HepG2 (cell line): ENCODE data around the gene SLC11A1. TPM values are rescaled to one million over a fixed set of nuclear protein-coding genes. Genes with fewer than 3 reads are reported as not detected.
A peak's percentile ranks its signal among the peaks of the same experiment; 100 is the strongest.

Source experiments
- ATAC-seq: fragments of 200-7000 bp; cut with Tn5 transposase; 3 replicates; pipeline ENCODE4 v1.9.1; 2020; ENCODE audit warnings: mild to moderate bottlenecking, moderate library complexity
- BruUV-seq: library from RNA; stranded (reverse); fragments of 400-500 nt; replicated peaks from 2 replicates; lab custom pipeline; 2021; lab: Mats Ljungman, UMichigan
- CTCF ChIA-PET: fragments of 300-600 bp; formaldehyde crosslinking; extraction: SDS; loops from one replicate; lab custom pipeline; 2021; ENCODE audit warnings: low total read pairs, inconsistent platforms, low intra/inter-chr PET ratio; lab: Yijun Ruan, JAX
- POLR2A ChIA-PET: fragments of 350-600 bp; sonication (Branson Sonifier 250); formaldehyde crosslinking; loops from one replicate; lab custom pipeline; 2020; ENCODE audit warnings: antibody characterized with exemption, inconsistent platforms; lab: Yijun Ruan, JAX
- DNase-seq: peaks from one replicate; pipeline ENCODE4 v3.0.0-alpha.2; 2015; ENCODE audit warnings: low spot score
- FAIRE-seq: peaks from 3 replicates; lab custom pipeline; 2011; peaks lifted over from hg19 to GRCh38; lab: Jason Lieb, UNC
- H2AFZ ChIP-seq: one replicate; pipeline ENCODE4 v1.6.1; 2011; ENCODE audit warnings: low read length, inconsistent platforms
- H3K27ac ChIP-seq: fragments of 300-600 bp; 3 replicates; pipeline ENCODE4 v1.8.0; 2011; ENCODE audit warnings: mixed run types, mild to moderate bottlenecking, mixed read lengths, low read length, inconsistent platforms; ENCODE audit not compliant: insufficient read depth; ENCODE audit errors: extremely low read length
- H3K27me3 ChIP-seq, 2 experiments: fragments of 200-600 bp in 1 of 2; 2 replicates in 1 of 2; 3 replicates in 1 of 2; pipeline versions ENCODE4 v1.6.0 to v1.8.0; 2011; ENCODE audit warnings: low read length in 2 of 2, mild to moderate bottlenecking in 2 of 2, moderate library complexity in 2 of 2, inconsistent platforms in 1 of 2; ENCODE audit not compliant: insufficient read depth in 2 of 2, control insufficient read depth in 1 of 2
- H3K36me3 ChIP-seq, 2 experiments: fragments of 200-600 bp in 1 of 2; replicated peaks in 1 of 2; 2 replicates in 1 of 2; 3 replicates in 1 of 2; pipeline versions ENCODE4 v1.5.1 to v1.8.0; 2011; ENCODE audit warnings: low read length in 2 of 2, inconsistent platforms in 1 of 2; ENCODE audit not compliant: insufficient read depth in 2 of 2, control insufficient read depth in 1 of 2
- H3K4me1 ChIP-seq: 2 replicates; pipeline ENCODE4 v1.5.1; 2012; ENCODE audit warnings: low read length, inconsistent platforms; ENCODE audit not compliant: insufficient read depth
- H3K4me2 ChIP-seq: 2 replicates; pipeline ENCODE4 v1.6.0; 2011; ENCODE audit warnings: low read depth, low read length, inconsistent platforms
- H3K4me3 ChIP-seq, 3 experiments: fragments of 200-600 bp in 1 of 3; sonication (generic), shearing (Covaris generic) in 1 of 3; replicated peaks in 1 of 3; 2 replicates each; pipeline ENCODE4 v1.5.1; 2011 to 2016; ENCODE audit warnings: low read length in 3 of 3, inconsistent platforms in 2 of 3, low read depth in 2 of 3, mild to moderate bottlenecking in 2 of 3, control low read depth in 1 of 3, mixed read lengths in 1 of 3; ENCODE audit not compliant: insufficient read depth in 1 of 3
- H3K79me2 ChIP-seq: one replicate; pipeline ENCODE4 v1.6.1; 2011; ENCODE audit warnings: low read length, inconsistent platforms; ENCODE audit not compliant: insufficient read depth
- H3K9ac ChIP-seq: 2 replicates; pipeline ENCODE4 v1.6.0; 2011; ENCODE audit warnings: mild to moderate bottlenecking, low read depth, low read length, inconsistent platforms; ENCODE audit not compliant: insufficient read depth
- H3K9me3 ChIP-seq: 2 replicates; pipeline ENCODE4 v1.5.1; 2012; ENCODE audit warnings: mild to moderate bottlenecking, low read length
- H4K20me1 ChIP-seq: 2 replicates; pipeline ENCODE4 v1.6.0; 2011; ENCODE audit warnings: inconsistent platforms, mild to moderate bottlenecking, low read length, moderate library complexity; ENCODE audit not compliant: insufficient read depth
- GLI4 ChIP-seq: sonication (generic); formaldehyde crosslinking; IDR thresholded peaks from 2 replicates; pipeline ENCODE4 v1.5.1; 2020; ENCODE audit warnings: missing genetic modification reagents, mild to moderate bottlenecking, moderate library complexity, borderline replicate concordance
- HNRNPUL1 ChIP-seq: fragments of 200-400 bp; formaldehyde crosslinking; IDR thresholded peaks from 2 replicates; pipeline ENCODE4 v1.6.1; 2017; ENCODE audit warnings: low read depth, mild to moderate bottlenecking, low read length, moderate library complexity
- ONECUT2 ChIP-seq: sonication (generic); formaldehyde crosslinking; IDR thresholded peaks from 2 replicates; pipeline ENCODE4 v1.4.0; 2020; ENCODE audit warnings: missing genetic modification reagents
- TBP ChIP-seq: sonication (generic); formaldehyde crosslinking; IDR thresholded peaks from 2 replicates; pipeline ENCODE4 v1.5.0; 2020; ENCODE audit warnings: missing genetic modification reagents
- ZBTB44 ChIP-seq: sonication (generic); formaldehyde crosslinking; IDR thresholded peaks from 2 replicates; pipeline ENCODE4 v1.4.0; 2020; ENCODE audit warnings: missing genetic modification reagents
- ZMYM4 ChIP-seq: sonication (generic); formaldehyde crosslinking; IDR thresholded peaks from 2 replicates; pipeline ENCODE4 v1.8.1; 2023; ENCODE audit warnings: mild to moderate bottlenecking, missing genetic modification reagents
- ZNF687 ChIP-seq: sonication (generic); formaldehyde crosslinking; IDR thresholded peaks from 2 replicates; pipeline ENCODE4 v1.5.1; 2020; ENCODE audit warnings: mild to moderate bottlenecking, missing genetic modification reagents, moderate library complexity
- WGBS: methylation state at CpG from one replicate; pipeline ENCODE4 v1.1.6; 2017; ENCODE audit warnings: low lambda C conversion rate; 5-methylcytosine and 5-hydroxymethylcytosine counted together
- in situ Hi-C: cut with HindIII; loops from 2 replicates; pipeline ENCODE4 v1.10.0; 2017; ENCODE audit warnings: low pct_unique_long_range_greater_than_20kb; ENCODE audit not compliant: extremely low pct_ligation_motif_present
- intact Hi-C: fragments of 100-400 bp; cut with micrococcal nuclease; formaldehyde crosslinking; loops from one replicate; pipeline ENCODE4 v1.10.0; 2022; ENCODE audit not compliant: unreplicated experiment
- polyA plus RNA-seq, 8 experiments: library from polyadenylated mRNA; depleted of rRNA in 3 of 8; stranded (reverse) in 7 of 8; unstranded in 1 of 8; fragments of >200 nt; fragmentation: Illumina TruSeq in 4 of 8; extraction: Trizol in 4 of 8; gene quantifications; 2 replicates each; pipeline versions ENCODE4 v1.2.1 to v1.2.3, GENCODE V29; 2011 to 2016; ENCODE audit warnings: low read depth in 4 of 8, missing spikeins in 1 of 8, mixed read lengths in 1 of 8; ENCODE audit not compliant: insufficient read depth in 1 of 8
- total RNA-seq, 5 experiments: library from RNA; depleted of rRNA; stranded (reverse); fragments of >200 nt; fragmentation: Illumina TruSeq; extraction: Trizol; gene quantifications; 2 replicates each; pipeline ENCODE4 v1.2.3, GENCODE V29; 2016; ENCODE audit warnings: low read depth in 1 of 5
- TF ChIP-seq, protein P1 (sequence below): sonication (generic); formaldehyde crosslinking; IDR thresholded peaks from 2 replicates; pipeline ENCODE4 v1.9.0; 2022; ENCODE audit warnings: missing genetic modification reagents, mild to moderate bottlenecking, borderline replicate concordance

Gene SLC11A1
- total and polyA plus RNA-seq, 2 of the 13 experiments (the other 11 are each of a cell fraction or from before 2014, with no cell fraction given) = 0.33 to 2.3 TPM

DNA sequence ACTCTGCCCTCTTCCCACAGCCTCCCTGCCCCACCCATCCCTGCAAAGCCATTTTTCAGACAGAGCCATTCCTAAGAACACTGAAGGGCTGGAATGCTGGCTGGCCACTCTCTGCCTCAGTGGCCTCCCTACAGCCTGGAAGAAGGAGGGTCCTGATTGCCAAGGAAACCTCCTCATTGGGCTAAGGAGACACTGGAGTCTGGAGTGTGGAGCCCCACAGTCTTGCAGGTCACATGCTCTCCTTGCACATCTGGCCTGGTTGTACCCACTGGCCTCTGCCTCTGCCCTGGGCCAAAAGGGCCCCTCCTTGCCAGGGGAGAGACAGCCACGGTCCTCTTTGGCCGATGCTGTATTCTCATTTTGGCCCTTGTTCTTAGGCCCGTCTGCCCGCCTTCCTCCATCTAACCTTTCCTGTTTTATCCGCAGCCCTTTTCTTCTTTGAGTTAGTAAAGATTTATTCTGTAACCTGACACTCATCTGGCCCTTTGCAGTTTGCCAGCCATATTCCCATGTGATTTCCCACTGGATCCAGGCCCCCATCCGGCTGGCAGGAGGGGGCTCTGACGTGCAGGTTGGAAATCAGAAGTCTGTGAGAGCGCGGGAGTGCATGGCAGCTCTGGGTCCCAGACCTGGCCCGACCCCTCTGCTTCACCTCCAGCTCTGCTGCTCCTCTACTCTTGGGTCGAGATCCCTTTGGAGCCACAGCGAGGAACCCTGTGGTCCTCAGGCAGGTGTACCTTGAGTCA, 36.4 kb upstream of the SLC11A1 start:
- no peaks in the 10 kb centered on the region for H4K20me1 ChIP-seq
- no peaks in the 10 kb centered on the region for H3K9me3 ChIP-seq
- no peaks in the 10 kb centered on the region for H3K79me2 ChIP-seq
- H3K4me1 ChIP-seq = peaks cover 7% of the 10 kb centered on the region; the same call in 1 of the 2 replicates
- no peak; the same call in 2 of the 3 replicates for ATAC-seq
- ChIA-PET POLR2A (no interaction called here), CTCF (no interaction called here)
- intact Hi-C loops = no loop called here
- no peak for DNase-seq
- no peak overlapping the region for H3K4me2 ChIP-seq
- H3K9ac ChIP-seq = no peak overlapping the region
- no peak overlapping the region for H3K4me3 ChIP-seq
- no peak overlapping the region for H2AFZ ChIP-seq
- 93% methylated on average over 12 of the region's 12 CpGs for WGBS
- FAIRE-seq = no peak
- no peak overlapping the region for H3K27ac ChIP-seq
- TF ChIP-seq ZNF687 (CRISPR knock-in tag) (no peak), ONECUT2 (CRISPR knock-in tag) (no peak), ZBTB44 (no peak), ZMYM4 (CRISPR knock-in tag) (no peak), TBP (CRISPR knock-in tag) (no peak), HNRNPUL1 (no peak), GLI4 (no peak)
- TF ChIP-seq, protein P1, sequence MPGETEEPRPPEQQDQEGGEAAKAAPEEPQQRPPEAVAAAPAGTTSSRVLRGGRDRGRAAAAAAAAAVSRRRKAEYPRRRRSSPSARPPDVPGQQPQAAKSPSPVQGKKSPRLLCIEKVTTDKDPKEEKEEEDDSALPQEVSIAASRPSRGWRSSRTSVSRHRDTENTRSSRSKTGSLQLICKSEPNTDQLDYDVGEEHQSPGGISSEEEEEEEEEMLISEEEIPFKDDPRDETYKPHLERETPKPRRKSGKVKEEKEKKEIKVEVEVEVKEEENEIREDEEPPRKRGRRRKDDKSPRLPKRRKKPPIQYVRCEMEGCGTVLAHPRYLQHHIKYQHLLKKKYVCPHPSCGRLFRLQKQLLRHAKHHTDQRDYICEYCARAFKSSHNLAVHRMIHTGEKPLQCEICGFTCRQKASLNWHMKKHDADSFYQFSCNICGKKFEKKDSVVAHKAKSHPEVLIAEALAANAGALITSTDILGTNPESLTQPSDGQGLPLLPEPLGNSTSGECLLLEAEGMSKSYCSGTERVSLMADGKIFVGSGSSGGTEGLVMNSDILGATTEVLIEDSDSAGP (CRISPR knock-in tag) = peak; percentile 24; the same call in 1 of the 2 replicates
- BruUV-seq = no TSS peak
- in situ Hi-C loops = no loop called here
- H3K36me3 ChIP-seq = peaks cover 9 to 10% of the 10 kb centered on the region in 2 experiments
- H3K27me3 ChIP-seq = no peaks in the 10 kb centered on the region
